Lung (tissue), 13 donors: ENCODE results near the gene LCN15. TPM values are rescaled to one million over a fixed set of nuclear protein-coding genes. Genes with fewer than 3 reads are reported as not detected.

Experiments
- ATAC-seq: fragments of 200-7000 bp; cut with Tn5 transposase; one replicate; pipeline ENCODE4 v1.9.1; 2020; ENCODE audit warnings: moderate number of reproducible peaks; ENCODE audit not compliant: insufficient read depth, low FRiP score
- DNase-seq, 3 donors: peaks; one replicate each; pipeline ENCODE4 v3.0.0-alpha.2; 2013 to 2017
- H3K27ac ChIP-seq, 2 donors: one replicate each; pipeline ENCODE4 v1.5.1; 2013; ENCODE audit warnings: mild to moderate bottlenecking in 2 of 2, moderate library complexity in 2 of 2, control low read depth in 1 of 2, inconsistent platforms in 1 of 2, low read depth in 1 of 2, low read length in 1 of 2
- H3K27me3 ChIP-seq, 3 donors: one replicate each; pipeline ENCODE4 v1.5.1; 2013; ENCODE audit warnings: low read length in 2 of 3; ENCODE audit not compliant: control insufficient read depth in 3 of 3, insufficient read depth in 3 of 3
- H3K36me3 ChIP-seq, 4 donors: one replicate each; pipeline ENCODE4 v1.5.1; 2013; ENCODE audit warnings: low read length in 4 of 4, mild to moderate bottlenecking in 1 of 4, moderate library complexity in 1 of 4; ENCODE audit not compliant: control insufficient read depth in 4 of 4, insufficient read depth in 4 of 4
- H3K4me1 ChIP-seq, 5 donors: one replicate each; pipeline ENCODE4 v1.5.1; 2013; ENCODE audit warnings: low read length in 5 of 5, mild to moderate bottlenecking in 2 of 5, moderate library complexity in 1 of 5; ENCODE audit not compliant: control insufficient read depth in 5 of 5, insufficient read depth in 5 of 5
- H3K4me3 ChIP-seq: one replicate; pipeline ENCODE4 v1.5.1; 2013; ENCODE audit warnings: mild to moderate bottlenecking, control low read depth, moderate library complexity
- H3K9ac ChIP-seq, 2 donors: one replicate each; pipeline ENCODE4 v1.5.1; 2013; ENCODE audit warnings: low read length in 2 of 2, control low read depth in 1 of 2; ENCODE audit not compliant: insufficient read depth in 1 of 2
- H3K9me3 ChIP-seq, 4 donors: one replicate each; pipeline ENCODE4 v1.5.1; 2013; ENCODE audit warnings: low read length in 3 of 4, mild to moderate bottlenecking in 1 of 4, moderate library complexity in 1 of 4; ENCODE audit not compliant: control insufficient read depth in 4 of 4, insufficient read depth in 3 of 4
- CTCF ChIP-seq: IDR thresholded peaks from 2 replicates; pipeline ENCODE4 v1.5.1; 2012; ENCODE audit warnings: mild to moderate bottlenecking; ENCODE audit errors: control extremely low read depth, extremely low read depth
- WGBS, 2 donors: extraction: QIAGEN DNeasy Blood & Tissue Kit; methylation state at CpG; one replicate each; pipeline ENCODE4 v1.1.7; 2013; 5-methylcytosine and 5-hydroxymethylcytosine counted together
- polyA plus RNA-seq, 2 donors: library from polyadenylated mRNA; stranded (reverse); fragments of 200-250 nt; gene quantifications; one replicate each; pipeline ENCODE4 v1.2.1, GENCODE V29; 2013
- small RNA-seq: library from RNA; depleted of rRNA; stranded (forward); fragments of <200 nt; gene quantifications from one replicate; pipeline ENCODE3, GENCODE V24; 2014; ENCODE audit warnings: low replicate concordance
- total RNA-seq, 2 donors: library from RNA; depleted of rRNA in 1 of 2; stranded (reverse); fragments of >200 nt in 1 of 2; gene quantifications; one replicate each; pipeline ENCODE4 v1.2.1, GENCODE V29; 2014 to 2021
- donor health status: control.
- donor health status: control.
- donor health status: Bipolar disorder and iron deficiency.
- donor health status: healthy.
- donor health status: DM: yes; HTN: yes; CAD: no.

Gene LCN15
- total and polyA plus RNA-seq, 4 donors, result 0.16 TPM; not detected in 3

DNA sequence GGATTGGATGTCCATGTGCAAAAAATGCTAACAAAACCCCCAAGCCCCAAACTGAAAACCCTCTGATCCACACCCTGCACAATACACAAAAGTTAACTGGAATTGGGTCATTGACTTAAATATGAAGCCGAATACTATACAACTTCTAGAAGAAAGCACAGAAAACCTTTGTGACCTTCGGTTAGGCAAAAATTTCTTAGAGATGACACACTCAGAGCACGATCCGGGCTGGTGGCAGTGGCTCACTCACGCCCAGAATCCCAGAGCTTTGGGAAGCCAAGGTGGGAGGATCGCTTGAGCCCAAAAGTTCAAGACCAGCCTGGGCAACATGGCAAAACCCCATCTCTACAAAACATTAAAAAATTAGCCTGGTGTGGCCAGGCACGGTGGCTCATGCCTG is 53.8 kb downstream of the LCN15 start:
- no peak overlapping the region for H3K4me3 ChIP-seq
- peaks cover 0 to under 1% (median 0%) of the 10 kb centered on the region in 4 donors for H3K9me3 ChIP-seq
- no peak for DNase-seq
- H3K36me3 ChIP-seq, result no peaks in the 10 kb centered on the region
- no peak overlapping the region for H3K27ac ChIP-seq
- WGBS, 2 donors, result 91 to 93% methylated on average over 7 of the region's 7 CpGs
- ATAC-seq, result no peak
- TF ChIP-seq CTCF, result no peak
- H3K4me1 ChIP-seq, result peaks cover 0 to 23% (median 8%) of the 10 kb centered on the region in 5 donors
- H3K27me3 ChIP-seq, result no peaks in the 10 kb centered on the region
- H3K9ac ChIP-seq, result no peak overlapping the region

Small RNA genes within 50 kb of the gene (small RNA-seq; reads per million reads assigned to genes)
- not detected for gene AL355987.2
- gene ATP6V1G1P3, result not detected
- not detected for gene MIR6722

Other genes with a start within 250 kb of the LCN15 start
- gene NOTCH1, start 218.5 kb downstream of the LCN15 start, total RNA-seq, result 100 to 1,000 TPM in 1 of 2 donors, 10 to 100 TPM in 1; 64.3 to 101 TPM
- gene NOTCH1, start 218.5 kb downstream of the LCN15 start, polyA plus RNA-seq, result 10 to 100 TPM; 23.9 to 24.7 TPM
- 100 to 1,000 TPM; 128 to 177 TPM for gene EGFL7, start 101.6 kb downstream of the LCN15 start, total RNA-seq
- 100 to 1,000 TPM; 275 to 379 TPM for gene EGFL7, start 101.6 kb downstream of the LCN15 start, polyA plus RNA-seq
- gene AGPAT2, start 77.1 kb downstream of the LCN15 start, total RNA-seq, result 100 to 1,000 TPM in 1 of 2 donors, 10 to 100 TPM in 1; 81.7 to 184 TPM
- 100 to 1,000 TPM; 169 to 277 TPM for gene AGPAT2, start 77.1 kb downstream of the LCN15 start, polyA plus RNA-seq
- gene DIPK1B, start 51.9 kb downstream of the LCN15 start, total RNA-seq, result 10 to 100 TPM; 14.5 to 26.7 TPM
- gene DIPK1B, start 51.9 kb downstream of the LCN15 start, polyA plus RNA-seq, result 10 to 100 TPM; 12.5 to 13.3 TPM
- 1 to 10 TPM in 1 of 2 donors, not detected in 1; 4.7 TPM for gene LCN10, start 21.6 kb downstream of the LCN15 start, total RNA-seq
- gene LCN10, start 21.6 kb downstream of the LCN15 start, polyA plus RNA-seq, result 1 to 10 TPM in 1 of 2 donors, under 1 TPM in 1; 0.72 to 6.4 TPM
- 1 to 10 TPM in 1 of 2 donors, not detected in 1; 8.6 TPM for gene LCN6, start 16.0 kb downstream of the LCN15 start, total RNA-seq
- 10 to 100 TPM in 1 of 2 donors, 1 to 10 TPM in 1; 1.4 to 12.3 TPM for gene LCN6, start 16.0 kb downstream of the LCN15 start, polyA plus RNA-seq
- under 1 TPM in 1 of 2 donors, not detected in 1; 0.11 TPM for gene LCN8, start 6.3 kb downstream of the LCN15 start, total RNA-seq
- not detected for gene LCN8, start 6.3 kb downstream of the LCN15 start, polyA plus RNA-seq
- 10 to 100 TPM; 56.5 to 94.1 TPM for gene TMEM141, start 26.8 kb upstream of the LCN15 start, total RNA-seq
- gene TMEM141, start 26.8 kb upstream of the LCN15 start, polyA plus RNA-seq, result 100 to 1,000 TPM; 132 to 177 TPM
- 1 to 10 TPM; 1.6 to 4.6 TPM for gene CCDC183, start 31.8 kb upstream of the LCN15 start, total RNA-seq
- 1 to 10 TPM in 1 of 2 donors, under 1 TPM in 1; 0.38 to 2.8 TPM for gene CCDC183, start 31.8 kb upstream of the LCN15 start, polyA plus RNA-seq
- 10 to 100 TPM; 36.4 to 87.8 TPM for gene RABL6, start 43.4 kb upstream of the LCN15 start, total RNA-seq
- 10 to 100 TPM; 53.7 to 70.8 TPM for gene RABL6, start 43.4 kb upstream of the LCN15 start, polyA plus RNA-seq
- 1 to 10 TPM; 1.6 to 4.3 TPM for gene AJM1, start 78.0 kb upstream of the LCN15 start, total RNA-seq
- gene AJM1, start 78.0 kb upstream of the LCN15 start, polyA plus RNA-seq, result 1 to 10 TPM; 1.1 to 1.3 TPM
- 100 to 1,000 TPM in 1 of 2 donors, 10 to 100 TPM in 1; 75.0 to 124 TPM for gene PHPT1, start 84.9 kb upstream of the LCN15 start, total RNA-seq
- gene PHPT1, start 84.9 kb upstream of the LCN15 start, polyA plus RNA-seq, result 100 to 1,000 TPM; 110 to 195 TPM
- 10 to 100 TPM in 1 of 2 donors, 1 to 10 TPM in 1; 5.6 to 13.2 TPM for gene MAMDC4, start 87.8 kb upstream of the LCN15 start, total RNA-seq
- 1 to 10 TPM; 7.0 to 7.3 TPM for gene MAMDC4, start 87.8 kb upstream of the LCN15 start, polyA plus RNA-seq
- gene EDF1, start 101.8 kb upstream of the LCN15 start, total RNA-seq, result 100 to 1,000 TPM; 283 to 298 TPM
- gene EDF1, start 101.8 kb upstream of the LCN15 start, polyA plus RNA-seq, result 100 to 1,000 TPM; 308 to 670 TPM
- 10 to 100 TPM; 17.2 to 19.1 TPM for gene TRAF2, start 122.0 kb upstream of the LCN15 start, total RNA-seq
- gene TRAF2, start 122.0 kb upstream of the LCN15 start, polyA plus RNA-seq, result 10 to 100 TPM; 11.3 to 13.2 TPM
- 100 to 1,000 TPM in 1 of 2 donors, 10 to 100 TPM in 1; 56.6 to 118 TPM for gene FBXW5, start 180.2 kb upstream of the LCN15 start, total RNA-seq
- 100 to 1,000 TPM in 1 of 2 donors, 10 to 100 TPM in 1; 89.1 to 109 TPM for gene FBXW5, start 180.2 kb upstream of the LCN15 start, polyA plus RNA-seq
- gene C8G, start 180.7 kb upstream of the LCN15 start, total RNA-seq, result 1 to 10 TPM in 1 of 2 donors, not detected in 1; 2.1 TPM
- 1 to 10 TPM in 1 of 2 donors, under 1 TPM in 1; 0.90 to 1.4 TPM for gene C8G, start 180.7 kb upstream of the LCN15 start, polyA plus RNA-seq
- 1 to 10 TPM; 4.1 to 6.3 TPM for gene LCN12, start 187.8 kb upstream of the LCN15 start, total RNA-seq
- gene LCN12, start 187.8 kb upstream of the LCN15 start, polyA plus RNA-seq, result 1 to 10 TPM in 1 of 2 donors, under 1 TPM in 1; 0.35 to 2.4 TPM
- 100 to 1,000 TPM in 1 of 2 donors, 10 to 100 TPM in 1; 29.5 to 159 TPM for gene PTGDS, start 213.0 kb upstream of the LCN15 start, total RNA-seq
- 100 to 1,000 TPM in 1 of 2 donors, 10 to 100 TPM in 1; 19.4 to 158 TPM for gene PTGDS, start 213.0 kb upstream of the LCN15 start, polyA plus RNA-seq
- 1 to 10 TPM in 1 of 2 donors, under 1 TPM in 1; 0.28 to 2.5 TPM for gene LCNL1, start 218.5 kb upstream of the LCN15 start, total RNA-seq
- gene LCNL1, start 218.5 kb upstream of the LCN15 start, polyA plus RNA-seq, result 1 to 10 TPM in 1 of 2 donors, under 1 TPM in 1; 0.15 to 2.7 TPM
- 10 to 100 TPM; 16.6 to 58.1 TPM for gene PAXX, start 227.9 kb upstream of the LCN15 start, total RNA-seq
- gene PAXX, start 227.9 kb upstream of the LCN15 start, polyA plus RNA-seq, result 100 to 1,000 TPM in 1 of 2 donors, 10 to 100 TPM in 1; 60.7 to 172 TPM
- gene CLIC3, start 232.1 kb upstream of the LCN15 start, total RNA-seq, result 100 to 1,000 TPM in 1 of 2 donors, 10 to 100 TPM in 1; 72.0 to 115 TPM
- 10 to 100 TPM; 17.2 to 90.2 TPM for gene CLIC3, start 232.1 kb upstream of the LCN15 start, polyA plus RNA-seq